ENCODE data around the gene RBM3.

The RBM3 gene

DNA sequence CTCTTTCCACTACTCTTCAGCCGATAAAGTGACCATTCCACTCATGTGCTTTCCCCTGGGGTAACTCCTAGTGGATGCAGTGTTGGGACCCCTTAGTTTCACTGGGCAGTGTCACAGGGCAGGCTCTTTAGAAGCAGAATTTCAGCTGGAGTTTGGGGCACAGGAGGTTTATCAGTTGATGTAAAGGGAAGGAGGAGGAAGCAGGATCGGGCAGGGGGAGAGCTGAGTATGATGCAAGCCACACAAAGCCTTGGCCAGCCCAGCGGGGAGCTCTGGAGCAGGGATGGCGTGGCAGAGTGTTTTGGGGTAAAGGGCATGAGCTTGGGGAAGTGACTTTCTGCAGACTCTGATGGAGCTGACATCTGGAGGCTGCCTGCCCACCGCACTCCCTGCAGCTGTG lies 42.3 kb downstream of the RBM3 start:
- Histone ChIP-seq H3K36me3 (replicated peaks) (no peaks in the 10 kb centered on the region), H3K4me3 (no peak overlapping the region), H3K4me1 (no peaks in the 10 kb centered on the region), H3K9me3 (no peaks in the 10 kb centered on the region), H3K27me3 (ENCODE audit: low read depth) (no peaks in the 10 kb centered on the region)
- DNase-seq (ENCODE audit: low spot score in 2 of 2) = no peak
- in situ Hi-C loops (cut with MboI; ENCODE audit: low sequenced_read_pairs) = no loop called here

DNA sequence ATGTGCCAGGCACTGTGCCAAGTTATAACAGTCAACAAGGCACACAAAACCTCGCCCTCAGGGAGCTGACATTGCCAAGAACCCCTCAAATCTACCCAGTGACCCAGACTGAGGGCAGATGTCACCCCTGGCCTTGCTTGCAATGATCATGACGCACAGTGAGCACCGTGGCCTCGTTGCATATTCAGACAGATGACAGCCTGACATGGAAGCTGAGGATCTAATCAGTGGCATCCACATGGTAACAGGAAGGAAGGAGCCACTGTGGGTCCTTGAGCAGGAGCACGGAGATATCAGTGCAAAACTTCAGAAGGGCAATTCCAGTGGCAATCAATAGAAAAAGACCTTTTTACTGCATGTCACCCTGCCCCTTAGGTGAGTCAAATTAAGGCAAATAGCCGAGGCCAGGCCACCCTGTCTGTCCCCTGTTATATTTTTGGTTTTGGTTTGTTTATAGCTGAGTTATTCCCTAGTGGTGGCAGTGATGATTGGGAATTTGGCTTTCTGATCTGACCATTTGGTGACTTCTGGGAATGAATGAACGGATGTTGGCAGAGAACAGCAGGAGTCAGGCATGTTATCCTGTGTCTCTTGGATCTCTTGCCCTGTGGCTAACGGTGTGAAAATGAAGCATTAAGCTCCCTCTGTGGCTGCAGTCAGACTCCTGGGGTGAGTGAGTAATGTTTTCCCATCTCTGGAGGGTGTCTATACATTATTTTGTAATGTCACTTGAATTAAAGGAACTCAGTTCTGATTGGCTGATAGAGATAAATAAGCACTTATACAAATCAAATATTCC lies 43.5 kb downstream of the RBM3 start:
- no peaks in the 10 kb centered on the region for H3K4me1 ChIP-seq
- H3K4me3 ChIP-seq = no peak overlapping the region
- H3K36me3 ChIP-seq (replicated peaks) = no peaks in the 10 kb centered on the region
- in situ Hi-C loops (cut with MboI; ENCODE audit: low sequenced_read_pairs) = no loop called here
- H3K9me3 ChIP-seq = no peaks in the 10 kb centered on the region
- no peak for DNase-seq (ENCODE audit: low spot score in 2 of 2)
- no peaks in the 10 kb centered on the region for H3K27me3 ChIP-seq (ENCODE audit: low read depth)

DNA sequence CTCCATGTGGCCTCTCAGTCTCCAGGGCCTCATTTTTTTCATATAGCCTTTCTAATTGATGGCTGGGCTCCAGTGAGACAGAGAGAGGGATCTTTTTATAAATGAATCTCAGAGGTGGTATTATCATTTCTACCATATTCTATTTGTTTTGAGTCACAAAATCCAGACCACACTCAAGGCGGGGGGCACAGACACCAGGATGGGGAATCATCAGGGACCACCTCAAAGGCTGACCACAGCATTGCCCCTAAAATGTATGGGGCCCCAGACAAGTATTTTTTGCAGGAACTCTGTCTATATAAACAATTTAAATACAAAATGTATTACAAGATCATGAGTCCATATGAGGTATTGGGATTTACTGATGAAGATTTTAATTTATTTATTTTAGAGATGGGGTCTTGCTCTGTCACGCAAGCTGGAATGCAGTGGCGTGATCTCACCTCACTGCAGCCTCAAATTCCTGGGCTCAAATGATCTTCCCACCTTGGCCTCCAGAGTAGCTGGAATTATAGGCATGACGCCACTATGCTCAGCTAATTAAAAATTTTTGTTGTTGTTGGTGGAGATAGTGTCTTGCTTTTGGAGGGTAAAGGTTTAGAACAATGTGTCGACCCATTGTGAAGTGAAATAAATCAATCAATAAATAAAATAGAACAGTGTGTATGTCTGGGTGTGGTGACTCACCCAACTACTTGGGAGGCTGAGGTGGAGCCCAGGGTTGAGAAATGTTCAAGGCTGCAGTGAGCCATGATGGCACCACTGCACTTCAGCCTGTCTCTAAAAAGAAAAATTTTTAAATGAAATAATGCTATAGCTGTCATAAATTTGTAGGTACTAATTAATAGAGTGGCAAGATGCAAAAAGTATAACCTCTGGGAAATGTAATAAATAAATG lies 52.4 kb downstream of the RBM3 start:
- no peak for DNase-seq (ENCODE audit: low spot score in 2 of 2)
- H3K9me3 ChIP-seq = no peaks in the 10 kb centered on the region
- in situ Hi-C loops (cut with MboI; ENCODE audit: low sequenced_read_pairs) = no loop called here
- H3K4me3 ChIP-seq = no peak overlapping the region
- H3K27me3 ChIP-seq (ENCODE audit: low read depth) = no peaks in the 10 kb centered on the region
- peaks cover 1% of the 10 kb centered on the region; the same call in 1 of the 2 replicates for H3K4me1 ChIP-seq
- no peaks in the 10 kb centered on the region for H3K36me3 ChIP-seq (replicated peaks)

Measured in HAP-1 (cell line).